ENCODE results near the gene CCDC28B. TPM values are rescaled to one million over a fixed set of nuclear protein-coding genes. Genes with fewer than 3 reads are reported as not detected.
A peak's percentile ranks its signal among the peaks of the same experiment; 100 is the strongest.

Gene CCDC28B
- total RNA-seq, 4 donors from 2014 or later = 2.7 to 12.0 (median 6.2) TPM

- 18 to 33% methylated on average over 3 of the region's 3 CpGs for WGBS, 2 donors
- no peaks in the 10 kb centered on the region for H3K9me3 ChIP-seq
- H3K36me3 ChIP-seq = no peaks in the 10 kb centered on the region
- peak within 1 kb of the TSS in 3 of 4 donors; percentile 53 to 62 (median 56) for H3K27ac ChIP-seq
- peak in 1 of 2 donors; percentile 40 for DNase-seq (ENCODE audit: low spot score in 2 of 2)
- TF ChIP-seq EP300 (IDR thresholded peaks at IDR 0.05) (peak; percentile 71 to 77), POLR2A (IDR thresholded peaks at IDR 0.05) (no peak)
- no peak within 1 kb of the TSS for H3K4me3 ChIP-seq
- H3K27me3 ChIP-seq = no peaks in the 10 kb centered on the region
- peaks cover 0 to 41% (median 29%) of the 10 kb centered on the region in 4 donors for H3K4me1 ChIP-seq
Measured at GRCh38 chr1:32246888-32247273, 46.5 kb downstream of the CCDC28B start, which contains the start of gene FAM167B. TSS of gene FAM167B (plus strand) at chr1:32247222. CDS start at chr1:32247422, 200 bp downstream.

- no peaks in the 10 kb centered on the region for H3K36me3 ChIP-seq
- no peak overlapping the region for H3K4me3 ChIP-seq
- no peak for DNase-seq (ENCODE audit: low spot score in 2 of 2)
- H3K27ac ChIP-seq = peak overlapping the region in 3 of 4 donors; percentile 53 to 62 (median 56)
- TF ChIP-seq CTCF (IDR thresholded peaks at IDR 0.05) (no peak), EP300 (IDR thresholded peaks at IDR 0.05) (no peak), POLR2A (IDR thresholded peaks at IDR 0.05) (no peak)
- 69 to 76% methylated on average over 6 to 12 of the region's 12 CpGs for WGBS, 2 donors
- no peaks in the 10 kb centered on the region for H3K27me3 ChIP-seq
- no peaks in the 10 kb centered on the region for H3K9me3 ChIP-seq
- peaks cover 0 to 38% (median 27%) of the 10 kb centered on the region in 4 donors for H3K4me1 ChIP-seq
Measured at GRCh38 chr1:32247452-32247851, 47.1 kb downstream of the CCDC28B start.

GRCh38 chr1:32247983-32248889, 47.8 kb downstream of the CCDC28B start:
- H3K27me3 ChIP-seq = no peaks in the 10 kb centered on the region
- no peaks in the 10 kb centered on the region for H3K36me3 ChIP-seq
- H3K9me3 ChIP-seq = no peaks in the 10 kb centered on the region
- TF ChIP-seq CTCF (IDR thresholded peaks at IDR 0.05) (peak; percentile 71 to 82 (median 77)), POLR2A (IDR thresholded peaks at IDR 0.05) (no peak)
- peaks cover 0 to 41% (median 21%) of the 10 kb centered on the region in 4 donors for H3K4me1 ChIP-seq
- peak overlapping the region in 3 of 4 donors; percentile 53 to 62 (median 56) for H3K27ac ChIP-seq
- peak; percentile 82 for DNase-seq (ENCODE audit: low spot score in 2 of 2)
- 12 to 14% methylated on average over 31 of the region's 31 CpGs for WGBS, 2 donors
- no peak overlapping the region for H3K4me3 ChIP-seq

- Histone ChIP-seq H3K36me3 (no peaks in the 10 kb centered on the region), H3K4me1 (peaks cover 0 to 41% (median 21%) of the 10 kb centered on the region in 4 donors), H3K27ac (peak overlapping the region in 1 of 4 donors; percentile 86), H3K9me3 (no peaks in the 10 kb centered on the region), H3K27me3 (no peaks in the 10 kb centered on the region), H3K4me3 (no peak overlapping the region)
- WGBS, 2 donors = 63 to 64% methylated on average over 9 of the region's 9 CpGs
- TF ChIP-seq POLR2A (IDR thresholded peaks at IDR 0.05) (no peak), EP300 (IDR thresholded peaks at IDR 0.05) (peak in 1 of 2 donors; percentile 42), CTCF (IDR thresholded peaks at IDR 0.05) (no peak)
- peak in 1 of 2 donors; percentile 31 for DNase-seq (ENCODE audit: low spot score in 2 of 2)
Measured at GRCh38 chr1:32249831-32250525, 49.6 kb downstream of the CCDC28B start.

GRCh38 chr1:32250893-32251716, 50.7 kb downstream of the CCDC28B start, which contains the start of gene LCK:
TSS of gene LCK (plus strand) at chr1:32251265. CDS start at chr1:32274330, 23,065 bp downstream.
- TF ChIP-seq CTCF (IDR thresholded peaks at IDR 0.05) (no peak), POLR2A (IDR thresholded peaks at IDR 0.05) (no peak), EP300 (IDR thresholded peaks at IDR 0.05) (no peak)
- WGBS, 2 donors = 74 to 75% methylated on average over 22 to 25 of the region's 25 CpGs
- Histone ChIP-seq H3K36me3 (no peaks in the 10 kb centered on the region), H3K27me3 (no peaks in the 10 kb centered on the region), H3K4me3 (peak within 1 kb of the TSS in 1 of 4 donors; percentile 38), H3K9me3 (no peaks in the 10 kb centered on the region), H3K27ac (peak within 1 kb of the TSS in 3 of 4 donors; percentile 11 to 86 (median 41)), H3K4me1 (peaks cover 0 to 41% (median 20%) of the 10 kb centered on the region in 4 donors)
- DNase-seq (ENCODE audit: low spot score in 2 of 2) = no peak

Measured in tibial nerve (tissue), 4 donors.